H1 (cell line): ENCODE data around the gene SYT2. TPM values are rescaled to one million over a fixed set of nuclear protein-coding genes. Genes with fewer than 3 reads are reported as not detected.

Source experiments
- CTCF ChIA-PET: fragments of 300-600 bp; sonication (Branson Sonifier 250); formaldehyde crosslinking; loops from one replicate; lab custom pipeline; 2021; ENCODE audit not compliant: partially characterized antibody; lab: Charles Lee
- POLR2A ChIA-PET: fragments of 300-600 bp; sonication (Branson Sonifier 250); formaldehyde crosslinking; loops from one replicate; lab custom pipeline; 2021; ENCODE audit warnings: inconsistent platforms; ENCODE audit not compliant: partially characterized antibody; lab: Charles Lee
- DNase-seq, 2 experiments: peaks; one replicate each; pipeline versions ENCODE4 v3.0.0 to v3.0.0-alpha.2; 2010 to 2022; ENCODE audit warnings: low spot score in 2 of 2, low read depth in 1 of 2, mixed read lengths in 1 of 2
- FAIRE-seq: peaks from 2 replicates; lab custom pipeline; 2011; peaks lifted over from hg19 to GRCh38; lab: Jason Lieb, UNC
- H2AFZ ChIP-seq: 2 replicates; pipeline ENCODE4 v1.8.1; 2012; ENCODE audit warnings: low read length, inconsistent platforms
- H2AK5ac ChIP-seq: 2 replicates; pipeline ENCODE4 v1.6.1; 2013; ENCODE audit warnings: low read depth, low read length
- H2BK120ac ChIP-seq: replicated peaks from 2 replicates; pipeline ENCODE3; 2013; ENCODE audit warnings: low read depth, low read length, inconsistent platforms
- H2BK12ac ChIP-seq: 2 replicates; pipeline ENCODE4 v1.6.1; 2013; ENCODE audit warnings: low read depth, low read length
- H2BK15ac ChIP-seq: 2 replicates; pipeline ENCODE4 v1.6.1; 2013; ENCODE audit warnings: low read length
- H2BK20ac ChIP-seq: 2 replicates; pipeline ENCODE4 v1.6.1; 2013; ENCODE audit warnings: low read length
- H2BK5ac ChIP-seq: 2 replicates; pipeline ENCODE4 v1.6.1; 2013; ENCODE audit warnings: low read depth, low read length
- H3K14ac ChIP-seq: 2 replicates; pipeline ENCODE4 v1.6.1; 2013; ENCODE audit warnings: inconsistent platforms; ENCODE audit not compliant: insufficient read length
- H3K18ac ChIP-seq: 2 replicates; pipeline ENCODE4 v1.6.1; 2013; ENCODE audit warnings: low read length; ENCODE audit errors: extremely low read depth
- H3K23ac ChIP-seq: 2 replicates; pipeline ENCODE4 v1.6.1; 2013; ENCODE audit warnings: inconsistent platforms; ENCODE audit not compliant: insufficient read length
- H3K23me2 ChIP-seq: 2 replicates; pipeline ENCODE4 v1.6.1; 2013; ENCODE audit warnings: low read depth, low read length
- H3K27ac ChIP-seq: 2 replicates; pipeline ENCODE4 v1.6.1; 2011; ENCODE audit warnings: low read depth, low read length, inconsistent platforms
- H3K27me3 ChIP-seq, 4 experiments: replicated peaks in 1 of 4; 1 replicate in 1 of 4; 2 replicates in 3 of 4; pipeline versions ENCODE4 v1.6.1 to v1.8.1; 2011 to 2013; ENCODE audit warnings: low read length in 3 of 4, mild to moderate bottlenecking in 3 of 4, inconsistent platforms in 2 of 4, mixed read lengths in 2 of 4, moderate library complexity in 1 of 4; ENCODE audit not compliant: control insufficient read depth in 3 of 4, insufficient read depth in 3 of 4; ENCODE audit errors: extremely low read depth in 1 of 4
- H3K36me3 ChIP-seq, 4 experiments: 2 replicates each; pipeline versions ENCODE4 v1.6.1 to v1.8.1; 2011 to 2013; ENCODE audit warnings: mild to moderate bottlenecking in 4 of 4, low read length in 3 of 4, moderate library complexity in 2 of 4, control low read depth in 1 of 4, inconsistent platforms in 1 of 4; ENCODE audit not compliant: insufficient read depth in 4 of 4, control insufficient read depth in 2 of 4
- H3K4ac ChIP-seq: replicated peaks from 2 replicates; pipeline ENCODE3; 2013; ENCODE audit warnings: low read length, low read depth, mixed read lengths, inconsistent platforms; ENCODE audit not compliant: insufficient read length
- H3K4me1 ChIP-seq, 4 experiments: replicated peaks in 1 of 4; 1 replicate in 1 of 4; 2 replicates in 3 of 4; pipeline versions ENCODE4 v1.6.1 to v1.8.1; 2011 to 2013; ENCODE audit warnings: low read length in 3 of 4, inconsistent platforms in 2 of 4, mixed read lengths in 1 of 4; ENCODE audit not compliant: insufficient read depth in 4 of 4, control insufficient read depth in 3 of 4
- H3K4me2 ChIP-seq, 2 experiments: 2 replicates each; pipeline versions ENCODE4 v1.6.1 to v1.8.1; 2011 to 2013; ENCODE audit warnings: low read depth in 2 of 2, low read length in 2 of 2, control low read depth in 1 of 2, inconsistent platforms in 1 of 2, mild to moderate bottlenecking in 1 of 2; ENCODE audit not compliant: insufficient read depth in 1 of 2
- H3K4me3 ChIP-seq, 4 experiments: fragments of 200-600, 300-600 bp in 1 of 4; sonication (generic), shearing (Covaris generic), sonication (Bioruptor Twin) in 1 of 4; 2 replicates each; pipeline versions ENCODE4 v1.5.1 to v1.8.1; 2011 to 2016; ENCODE audit warnings: low read length in 4 of 4, low read depth in 3 of 4, control low read depth in 2 of 4, inconsistent platforms in 2 of 4, mild to moderate bottlenecking in 2 of 4, mixed read lengths in 1 of 4, moderate library complexity in 1 of 4; ENCODE audit not compliant: insufficient read depth in 2 of 4; ENCODE audit errors: extremely low read depth in 1 of 4
- H3K56ac ChIP-seq: replicated peaks from 2 replicates; pipeline ENCODE3; 2013; ENCODE audit warnings: low read depth, mild to moderate bottlenecking, mixed read lengths, low read length, inconsistent platforms; ENCODE audit not compliant: insufficient read length
- H3K79me1 ChIP-seq: 2 replicates; pipeline ENCODE4 v1.6.1; 2013; ENCODE audit warnings: low read depth, low read length, control low read depth
- H3K79me2 ChIP-seq, 2 experiments: 2 replicates each; pipeline versions ENCODE4 v1.6.1 to v1.8.1; 2012 to 2013; ENCODE audit warnings: low read length in 2 of 2, mild to moderate bottlenecking in 2 of 2, inconsistent platforms in 1 of 2; ENCODE audit not compliant: insufficient read depth in 2 of 2, control insufficient read depth in 1 of 2
- H3K9ac ChIP-seq, 4 experiments: replicated peaks in 1 of 4; 1 replicate in 1 of 4; 2 replicates in 3 of 4; pipeline versions ENCODE4 v1.6.1 to v1.8.1; 2011 to 2013; ENCODE audit warnings: low read depth in 3 of 4, low read length in 3 of 4, control low read depth in 2 of 4, mild to moderate bottlenecking in 2 of 4, moderate library complexity in 2 of 4, inconsistent platforms in 1 of 4; ENCODE audit errors: extremely low read depth in 1 of 4
- H3K9me3 ChIP-seq, 2 experiments: 2 replicates each; pipeline versions ENCODE4 v1.6.1 to v1.8.1; 2012 to 2013; ENCODE audit warnings: mild to moderate bottlenecking in 2 of 2, moderate library complexity in 2 of 2, control low read depth in 1 of 2, inconsistent platforms in 1 of 2, low read depth in 1 of 2, low read length in 1 of 2, mixed read lengths in 1 of 2; ENCODE audit not compliant: insufficient read depth in 2 of 2
- H4K20me1 ChIP-seq, 2 experiments: replicated peaks in 1 of 2; 2 replicates each; pipeline versions ENCODE3 to v1.8.1; 2011 to 2013; ENCODE audit warnings: inconsistent platforms in 2 of 2, low read length in 2 of 2, mild to moderate bottlenecking in 1 of 2; ENCODE audit not compliant: insufficient read depth in 2 of 2, control insufficient read depth in 1 of 2
- H4K5ac ChIP-seq: 2 replicates; pipeline ENCODE4 v1.6.1; 2013; ENCODE audit warnings: low read length, low read depth, mixed read lengths, inconsistent platforms; ENCODE audit not compliant: insufficient read length
- H4K8ac ChIP-seq: 2 replicates; pipeline ENCODE4 v1.8.0; 2013; ENCODE audit warnings: mild to moderate bottlenecking, moderate library complexity, low read length, inconsistent platforms; ENCODE audit not compliant: insufficient read depth; ENCODE audit errors: extremely low read depth
- H4K91ac ChIP-seq: replicated peaks from 2 replicates; pipeline ENCODE3; 2013; ENCODE audit warnings: low read length, mixed read lengths, inconsistent platforms; ENCODE audit not compliant: insufficient read length
- CHD2 ChIP-seq: IDR thresholded peaks from 2 replicates; pipeline ENCODE4 v1.6.1; 2012; ENCODE audit warnings: low read length, improper control_type of control experiment
- EP300 ChIP-seq, 2 experiments: IDR thresholded peaks; 1 replicate in 1 of 2; 2 replicates in 1 of 2; pipeline ENCODE4 v1.6.1; 2011 to 2012; ENCODE audit warnings: low read depth in 2 of 2, low read length in 2 of 2, mild to moderate bottlenecking in 2 of 2, borderline replicate concordance in 1 of 2, inconsistent platforms in 1 of 2, moderate library complexity in 1 of 2
- NANOG ChIP-seq: IDR thresholded peaks from 2 replicates; pipeline ENCODE4 v1.6.1; 2011; ENCODE audit warnings: low read length, low read depth, mild to moderate bottlenecking, inconsistent platforms; ENCODE audit not compliant: insufficient read depth, poor library complexity, severe bottlenecking
- NRF1 ChIP-seq: IDR thresholded peaks from 2 replicates; pipeline ENCODE4 v1.6.1; 2011; ENCODE audit warnings: mild to moderate bottlenecking, low read depth, low read length, improper control_type of control experiment
- POLR2A ChIP-seq, 2 experiments: IDR thresholded peaks; 1 replicate in 1 of 2; 2 replicates in 1 of 2; pipeline ENCODE4 v1.6.1; 2011; ENCODE audit warnings: low read depth in 2 of 2, low read length in 2 of 2, mild to moderate bottlenecking in 2 of 2; ENCODE audit errors: control extremely low read depth in 1 of 2
- SIN3A ChIP-seq, 2 experiments: IDR thresholded peaks in 1 of 2; conservative IDR thresholded peaks in 1 of 2; 2 replicates each; pipeline ENCODE4 v1.6.1; 2011 to 2012; ENCODE audit warnings: low read length in 2 of 2, improper control_type of control experiment in 1 of 2, low read depth in 1 of 2, mild to moderate bottlenecking in 1 of 2
- SP2 ChIP-seq: IDR thresholded peaks from 2 replicates; pipeline ENCODE4 v1.6.1; 2012; ENCODE audit warnings: mild to moderate bottlenecking, low read length, inconsistent platforms
- WGBS, 2 experiments: shearing (Covaris generic) in 1 of 2; methylation state at CpG; one replicate each; pipeline versions ENCODE4 v1.1.6 to v1.1.7; 2013 to 2015; ENCODE audit warnings: low lambda C conversion rate in 2 of 2, mixed read lengths in 2 of 2, inconsistent platforms in 1 of 2, low coverage in 1 of 2, missing lambda C conversion rate in 1 of 2; ENCODE audit not compliant: insufficient replicate concordance in 2 of 2, insufficient coverage in 1 of 2, insufficient read length in 1 of 2; ENCODE audit errors: extremely low coverage in 1 of 2, missing lambda C conversion rate in 1 of 2; 5-methylcytosine and 5-hydroxymethylcytosine counted together
- polyA plus RNA-seq, 7 experiments: library from polyadenylated mRNA; depleted of rRNA in 3 of 7; stranded (reverse) in 5 of 7; unstranded in 2 of 7; fragments of >200 nt in 5 of 7; fragments of 200-250 nt in 2 of 7; gene quantifications; 1 replicate in 5 of 7; 2 replicates in 1 of 7; 4 replicates in 1 of 7; pipeline versions ENCODE4 v1.2.1 to v1.2.3, GENCODE V29; 2011 to 2013; ENCODE audit warnings: missing spikeins in 2 of 7, mixed read lengths in 2 of 7
- total RNA-seq: library from RNA; stranded (reverse); fragmentation: NEBNext Ultra II Directional; extraction: Animal tissue kit (Norgen Biotek cat#: 25700); gene quantifications from 2 replicates; pipeline ENCODE4 v1.2.1, GENCODE V29; 2021

SYT2 gene
- total and polyA plus RNA-seq, 2 of the 8 experiments (the other 6 are each of a cell fraction or from before 2014, with no cell fraction given) = 2.8 to 11.0 TPM

DNA sequence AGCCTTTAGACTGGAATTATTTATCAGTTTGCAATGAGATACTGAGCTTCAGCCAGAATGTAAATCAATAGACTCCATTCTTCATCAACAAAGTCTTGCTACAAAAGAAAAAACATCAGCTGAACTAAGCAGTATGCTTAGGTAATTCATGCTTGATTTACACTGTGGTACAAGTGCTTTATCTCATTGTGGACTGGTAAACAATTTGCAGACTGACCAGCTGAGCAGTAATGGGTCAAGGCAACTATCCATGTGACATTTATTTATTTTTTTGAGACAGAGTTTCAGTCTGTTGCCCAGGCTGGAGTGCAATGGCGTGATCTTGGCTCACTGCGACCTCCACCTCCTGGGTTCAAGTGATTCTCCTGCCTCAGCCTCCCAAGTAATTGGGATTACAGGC is 39.8 kb upstream of the SYT2 start:
- DNase-seq = no peak
- FAIRE-seq = no peak

More for the DNA sequence above, 39.8 kb upstream of the SYT2 start:
- H3K23me2 ChIP-seq = no peaks in the 10 kb centered on the region
- no peak overlapping the region for H3K18ac ChIP-seq
- H2BK15ac ChIP-seq = no peak overlapping the region
- WGBS, 2 experiments = 100% methylated on average over 2 of the region's 2 CpGs; no CpG with 5 or more reads in 1 of the 2 experiments
- no peak overlapping the region for H2AK5ac ChIP-seq
- H3K27me3 ChIP-seq = no peaks in the 10 kb centered on the region
- H3K23ac ChIP-seq = no peak overlapping the region
- H2AFZ ChIP-seq = no peak overlapping the region
- H2BK5ac ChIP-seq = no peak overlapping the region
- POLR2A ChIA-PET = no interaction called here
- H3K79me2 ChIP-seq = peaks cover 0 to 2% of the 10 kb centered on the region in 2 experiments; a peak in 1 of 4 replicates
- H3K36me3 ChIP-seq = peaks cover 40 to 89% (median 81%) of the 10 kb centered on the region in 4 experiments
- CTCF ChIA-PET = no interaction called here
- no peak overlapping the region for H2BK20ac ChIP-seq
- TF ChIP-seq SP2 = no peak
- no peak for TF ChIP-seq CHD2
- TF ChIP-seq SIN3A (conservative IDR thresholded peaks at IDR 0.05 in 1 of 2, IDR thresholded peaks at IDR 0.05 in 1 of 2; ENCODE audit: low read depth in 1 of 2, low read length in 2 of 2) = no peak
- no peak for TF ChIP-seq EP300 (IDR thresholded peaks at IDR 0.05; ENCODE audit: borderline replicate concordance in 1 of 2, low read depth in 2 of 2, low read length in 2 of 2)
- no peak for TF ChIP-seq NANOG
- no peak for TF ChIP-seq NRF1
- TF ChIP-seq POLR2A (IDR thresholded peaks at IDR 0.05; ENCODE audit: control extremely low read depth in 1 of 2, low read depth in 2 of 2, low read length in 2 of 2) = no peak
- H3K27ac ChIP-seq = no peak overlapping the region
- H2BK120ac ChIP-seq = no peak overlapping the region
- no peak overlapping the region for H4K8ac ChIP-seq
- no peak overlapping the region for H3K14ac ChIP-seq
- no peak overlapping the region for H3K4me2 ChIP-seq
- H3K4ac ChIP-seq = no peak overlapping the region
- peaks cover 3 to 7% of the 10 kb centered on the region in 2 experiments for H4K20me1 ChIP-seq
- H3K9me3 ChIP-seq = no peaks in the 10 kb centered on the region
- no peak overlapping the region for H3K56ac ChIP-seq
- no peak overlapping the region for H2BK12ac ChIP-seq
- no peak overlapping the region for H3K9ac ChIP-seq
- no peak overlapping the region for H3K4me3 ChIP-seq
- no peaks in the 10 kb centered on the region for H3K79me1 ChIP-seq
- H3K4me1 ChIP-seq = no peaks in the 10 kb centered on the region
- no peak overlapping the region for H4K91ac ChIP-seq
- H4K5ac ChIP-seq = no peak overlapping the region
